ENCODE results near the gene SORCS2. TPM values are rescaled to one million over a fixed set of nuclear protein-coding genes. Genes with fewer than 3 reads are reported as not detected.

SORCS2 gene
- polyA plus RNA-seq, 1 donor (not counting 4 experiments of a cell fraction or from before 2014, with no cell fraction given) = 0.09 TPM

DNA sequence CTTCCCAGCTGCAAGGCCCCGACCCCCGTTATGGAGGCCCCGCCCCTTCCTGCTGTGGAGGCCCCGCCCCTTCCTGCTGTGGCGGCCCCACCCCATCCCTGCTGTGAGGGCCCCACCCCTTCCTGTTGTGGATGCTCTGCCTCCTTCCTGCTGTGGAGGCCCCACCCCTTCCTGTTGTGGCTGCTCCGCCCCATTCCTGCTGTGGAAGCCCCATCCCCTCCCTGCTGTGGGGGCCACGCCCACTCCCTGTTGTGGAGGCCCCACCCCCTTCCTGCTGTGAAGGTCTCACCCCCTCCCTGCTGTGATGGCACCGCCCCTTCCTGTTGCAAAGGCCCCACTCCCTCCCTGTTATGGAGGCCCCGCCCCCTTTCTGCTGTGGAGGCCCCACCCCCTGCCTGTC lies 347.3 kb downstream of the SORCS2 start:
- no peaks in the 10 kb centered on the region for H3K9me1 ChIP-seq (ENCODE audit: control insufficient read depth, extremely low read depth, insufficient read depth, low read length)
- no peak overlapping the region for H3K27ac ChIP-seq (ENCODE audit: control insufficient read depth, insufficient read depth, low read length)
- no peaks in the 10 kb centered on the region for H3K9me3 ChIP-seq (ENCODE audit: control insufficient read depth, low read depth, low read length)
- H3K4me2 ChIP-seq (ENCODE audit: control insufficient read depth, extremely low read depth, insufficient read depth, low read depth, low read length) = no peak overlapping the region
- H4K20me1 ChIP-seq (ENCODE audit: control insufficient read depth, extremely low read depth, insufficient read depth, low read length) = no peaks in the 10 kb centered on the region
- no peak overlapping the region for H3K4me3 ChIP-seq (ENCODE audit: control insufficient read depth in 2 of 3, extremely low read depth in 1 of 3, insufficient read depth in 2 of 3, low read depth in 1 of 3, low read length in 3 of 3)
- no peak for FAIRE-seq
- no peaks in the 10 kb centered on the region for H3K79me2 ChIP-seq (ENCODE audit: control insufficient read depth, insufficient read depth, low read length)
- DNase-seq (ENCODE audit: low read depth, low spot score) = peak; percentile 28
- no peaks in the 10 kb centered on the region for H3K4me1 ChIP-seq (ENCODE audit: control insufficient read depth, extremely low read depth, insufficient read depth, low read length)
- peaks cover 2% of the 10 kb centered on the region for H3K27me3 ChIP-seq (ENCODE audit: control insufficient read depth, extremely low read depth, insufficient read depth, low read length)
- no peak overlapping the region for H2AFZ ChIP-seq (ENCODE audit: control insufficient read depth, low read length)
- dilution Hi-C loops (cut with MboI; ENCODE audit: extremely low pct_ligation_motif_present, low sequenced_read_pairs) = no loop called here
- no peak overlapping the region for H3K9ac ChIP-seq (ENCODE audit: control insufficient read depth, extremely low read depth, insufficient read depth, low read length)
- TF ChIP-seq EZH2 (IDR thresholded peaks at IDR 0.05; ENCODE audit: low read length) = no peak
- H3K36me3 ChIP-seq (ENCODE audit: control insufficient read depth in 2 of 2, extremely low read depth in 1 of 2, insufficient read depth in 2 of 2, low read length in 2 of 2) = no peaks in the 10 kb centered on the region

DNA sequence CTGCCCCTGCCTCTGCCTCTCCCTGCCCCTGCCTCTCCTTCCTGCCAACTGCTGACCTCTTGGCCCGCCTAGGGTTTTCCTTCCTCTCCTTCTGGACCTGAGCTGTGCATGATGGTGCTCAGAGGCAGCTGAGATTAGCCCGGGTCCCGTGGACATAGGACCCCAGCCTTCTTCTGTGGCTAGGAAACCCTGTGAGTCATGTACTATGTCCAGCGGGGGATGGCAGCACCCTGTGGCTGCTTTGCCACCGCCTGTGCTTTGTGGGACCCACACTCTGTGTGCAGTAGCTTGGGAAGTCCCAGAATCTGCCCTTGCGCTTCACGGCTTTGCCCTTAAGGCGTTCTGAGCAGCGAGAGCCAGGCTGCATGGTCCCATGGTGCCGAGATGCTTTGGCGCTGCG lies 347.9 kb downstream of the SORCS2 start:
- Histone ChIP-seq H4K20me1 (ENCODE audit: control insufficient read depth, extremely low read depth, insufficient read depth, low read length) (no peaks in the 10 kb centered on the region), H3K9me1 (ENCODE audit: control insufficient read depth, extremely low read depth, insufficient read depth, low read length) (no peaks in the 10 kb centered on the region), H3K4me3 (ENCODE audit: control insufficient read depth in 2 of 3, extremely low read depth in 1 of 3, insufficient read depth in 2 of 3, low read depth in 1 of 3, low read length in 3 of 3) (no peak overlapping the region), H3K4me1 (ENCODE audit: control insufficient read depth, extremely low read depth, insufficient read depth, low read length) (no peaks in the 10 kb centered on the region), H2AFZ (ENCODE audit: control insufficient read depth, low read length) (no peak overlapping the region), H3K9ac (ENCODE audit: control insufficient read depth, extremely low read depth, insufficient read depth, low read length) (no peak overlapping the region), H3K27ac (ENCODE audit: control insufficient read depth, insufficient read depth, low read length) (no peak overlapping the region), H3K79me2 (ENCODE audit: control insufficient read depth, insufficient read depth, low read length) (no peaks in the 10 kb centered on the region), H3K27me3 (ENCODE audit: control insufficient read depth, extremely low read depth, insufficient read depth, low read length) (peaks cover 2% of the 10 kb centered on the region), H3K4me2 (ENCODE audit: control insufficient read depth, extremely low read depth, insufficient read depth, low read depth, low read length) (no peak overlapping the region), H3K9me3 (ENCODE audit: control insufficient read depth, low read depth, low read length) (no peaks in the 10 kb centered on the region), H3K36me3 (ENCODE audit: control insufficient read depth in 2 of 2, extremely low read depth in 1 of 2, insufficient read depth in 2 of 2, low read length in 2 of 2) (no peaks in the 10 kb centered on the region)
- TF ChIP-seq EZH2 (IDR thresholded peaks at IDR 0.05; ENCODE audit: low read length) = no peak
- no peak for FAIRE-seq
- dilution Hi-C loops (cut with MboI; ENCODE audit: extremely low pct_ligation_motif_present, low sequenced_read_pairs) = no loop called here
- no peak for DNase-seq (ENCODE audit: low read depth, low spot score)

DNA sequence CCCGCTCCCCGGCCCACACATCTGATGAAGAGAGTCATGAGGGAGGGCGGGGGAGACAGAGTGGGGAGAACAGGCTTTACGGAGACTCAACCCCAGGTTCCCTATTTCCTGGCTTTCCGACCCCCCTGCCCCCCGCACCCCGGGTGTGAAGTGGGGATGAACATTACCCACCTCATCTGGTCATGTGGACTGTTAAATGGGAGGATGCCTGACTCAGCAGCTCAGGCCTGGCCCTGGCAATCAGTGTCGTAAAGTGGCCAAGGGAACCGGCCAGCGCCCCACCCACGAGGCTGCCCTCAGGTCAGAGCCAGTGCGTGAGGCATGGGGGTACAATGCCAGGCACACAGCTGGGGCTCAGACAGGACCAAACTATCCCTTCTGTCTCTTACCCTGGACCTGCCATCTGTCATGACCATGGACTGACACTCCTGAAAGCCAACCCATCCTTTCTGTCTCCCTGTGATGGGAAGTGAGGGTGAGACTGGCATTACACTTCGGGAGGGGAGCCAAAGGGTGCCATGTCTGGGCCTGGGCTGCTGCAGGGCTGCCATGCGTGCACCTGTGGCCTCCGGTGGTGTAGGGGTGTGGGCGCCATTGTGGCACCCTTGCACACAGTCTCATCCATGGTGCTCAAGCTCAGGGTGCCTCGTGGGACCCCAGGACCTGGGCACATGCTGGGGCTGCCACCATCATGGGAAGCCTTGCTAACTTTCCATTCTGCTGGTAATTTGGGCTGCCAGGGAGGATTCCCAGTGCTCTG lies 348.5 kb downstream of the SORCS2 start:
- Histone ChIP-seq H4K20me1 (ENCODE audit: control insufficient read depth, extremely low read depth, insufficient read depth, low read length) (no peaks in the 10 kb centered on the region), H3K79me2 (ENCODE audit: control insufficient read depth, insufficient read depth, low read length) (no peaks in the 10 kb centered on the region), H3K27ac (ENCODE audit: control insufficient read depth, insufficient read depth, low read length) (no peak overlapping the region), H2AFZ (ENCODE audit: control insufficient read depth, low read length) (no peak overlapping the region), H3K36me3 (ENCODE audit: control insufficient read depth in 2 of 2, extremely low read depth in 1 of 2, insufficient read depth in 2 of 2, low read length in 2 of 2) (no peaks in the 10 kb centered on the region), H3K4me3 (ENCODE audit: control insufficient read depth in 2 of 3, extremely low read depth in 1 of 3, insufficient read depth in 2 of 3, low read depth in 1 of 3, low read length in 3 of 3) (no peak overlapping the region), H3K9me1 (ENCODE audit: control insufficient read depth, extremely low read depth, insufficient read depth, low read length) (no peaks in the 10 kb centered on the region), H3K4me2 (ENCODE audit: control insufficient read depth, extremely low read depth, insufficient read depth, low read depth, low read length) (no peak overlapping the region), H3K9me3 (ENCODE audit: control insufficient read depth, low read depth, low read length) (no peaks in the 10 kb centered on the region), H3K4me1 (ENCODE audit: control insufficient read depth, extremely low read depth, insufficient read depth, low read length) (no peaks in the 10 kb centered on the region), H3K9ac (ENCODE audit: control insufficient read depth, extremely low read depth, insufficient read depth, low read length) (no peak overlapping the region), H3K27me3 (ENCODE audit: control insufficient read depth, extremely low read depth, insufficient read depth, low read length) (peaks cover 2% of the 10 kb centered on the region)
- no peak for FAIRE-seq
- dilution Hi-C loops (cut with MboI; ENCODE audit: extremely low pct_ligation_motif_present, low sequenced_read_pairs) = no loop called here
- TF ChIP-seq, protein P1, sequence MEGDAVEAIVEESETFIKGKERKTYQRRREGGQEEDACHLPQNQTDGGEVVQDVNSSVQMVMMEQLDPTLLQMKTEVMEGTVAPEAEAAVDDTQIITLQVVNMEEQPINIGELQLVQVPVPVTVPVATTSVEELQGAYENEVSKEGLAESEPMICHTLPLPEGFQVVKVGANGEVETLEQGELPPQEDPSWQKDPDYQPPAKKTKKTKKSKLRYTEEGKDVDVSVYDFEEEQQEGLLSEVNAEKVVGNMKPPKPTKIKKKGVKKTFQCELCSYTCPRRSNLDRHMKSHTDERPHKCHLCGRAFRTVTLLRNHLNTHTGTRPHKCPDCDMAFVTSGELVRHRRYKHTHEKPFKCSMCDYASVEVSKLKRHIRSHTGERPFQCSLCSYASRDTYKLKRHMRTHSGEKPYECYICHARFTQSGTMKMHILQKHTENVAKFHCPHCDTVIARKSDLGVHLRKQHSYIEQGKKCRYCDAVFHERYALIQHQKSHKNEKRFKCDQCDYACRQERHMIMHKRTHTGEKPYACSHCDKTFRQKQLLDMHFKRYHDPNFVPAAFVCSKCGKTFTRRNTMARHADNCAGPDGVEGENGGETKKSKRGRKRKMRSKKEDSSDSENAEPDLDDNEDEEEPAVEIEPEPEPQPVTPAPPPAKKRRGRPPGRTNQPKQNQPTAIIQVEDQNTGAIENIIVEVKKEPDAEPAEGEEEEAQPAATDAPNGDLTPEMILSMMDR (optimal IDR thresholded peaks at IDR 0.05 in 1 of 3, IDR thresholded peaks at IDR 0.05 in 1 of 3, conservative IDR thresholded peaks at IDR 0.05 in 1 of 3; ENCODE audit: extremely low read depth in 1 of 3, insufficient read depth in 2 of 3, low read length in 3 of 3) = no peak
- no peak for TF ChIP-seq EZH2 (IDR thresholded peaks at IDR 0.05; ENCODE audit: low read length)
- no peak for DNase-seq (ENCODE audit: low read depth, low spot score)

All from keratinocyte (primary cell).